GM18858 (cell line): ENCODE data around the gene APOL5.
"Not testable (repeated sequence)": the region's sequence is repeated elsewhere in the genome, so short reads cannot be mapped to it uniquely, and the experiment has no call there.

ENCODE experiments used
- ATAC-seq: cut with Tn5 transposase; IDR thresholded peaks from one replicate; pipeline ENCODE4 v1.9.1; 2021; ENCODE audit not compliant: unreplicated experiment

APOL5 gene

GRCh38 chr22:35717572-35717971 is at the start of gene APOL5:
APOL5 (plus strand) TSS chr22:35717872; CDS start chr22:35717872, 0 bp downstream.
- ATAC-seq: no peak

GRCh38 chr22:35674335-35674734 is 43.3 kb upstream of the APOL5 start:
- ATAC-seq: no peak

- not testable (repeated sequence) for ATAC-seq
Measured at GRCh38 chr22:35676065-35676464, 41.6 kb upstream of the APOL5 start.

GRCh38 chr22:35677460-35678187 is 40.0 kb upstream of the APOL5 start:
- no peak for ATAC-seq

- no peak for ATAC-seq
Measured at GRCh38 chr22:35678836-35679235, 38.8 kb upstream of the APOL5 start.

- ATAC-seq: not testable (repeated sequence)
Measured at GRCh38 chr22:35679492-35679891, 38.2 kb upstream of the APOL5 start.

- no peak for ATAC-seq
Measured at GRCh38 chr22:35681454-35682052, 36.1 kb upstream of the APOL5 start.

DNA sequence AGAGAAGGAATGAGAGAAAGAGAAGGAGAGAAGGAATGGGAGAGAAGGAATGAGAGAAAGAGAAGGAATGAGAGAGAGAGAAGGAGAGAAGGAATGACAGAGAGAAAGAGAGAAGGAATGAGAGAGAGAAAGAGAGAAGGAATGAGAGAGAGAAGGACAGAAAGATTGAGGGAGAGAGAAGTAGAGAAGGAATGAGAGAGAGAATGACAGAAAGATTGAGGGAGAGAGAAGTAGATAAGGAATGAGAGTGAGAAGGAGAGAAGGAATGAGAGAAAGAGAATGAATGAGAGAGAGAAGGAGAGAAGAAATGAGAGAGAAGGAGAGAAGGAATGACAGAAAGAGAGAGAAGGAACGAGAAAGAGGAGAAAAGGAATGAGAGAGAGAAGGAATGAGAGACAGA is 34.1 kb upstream of the APOL5 start:
- no peak for ATAC-seq

DNA sequence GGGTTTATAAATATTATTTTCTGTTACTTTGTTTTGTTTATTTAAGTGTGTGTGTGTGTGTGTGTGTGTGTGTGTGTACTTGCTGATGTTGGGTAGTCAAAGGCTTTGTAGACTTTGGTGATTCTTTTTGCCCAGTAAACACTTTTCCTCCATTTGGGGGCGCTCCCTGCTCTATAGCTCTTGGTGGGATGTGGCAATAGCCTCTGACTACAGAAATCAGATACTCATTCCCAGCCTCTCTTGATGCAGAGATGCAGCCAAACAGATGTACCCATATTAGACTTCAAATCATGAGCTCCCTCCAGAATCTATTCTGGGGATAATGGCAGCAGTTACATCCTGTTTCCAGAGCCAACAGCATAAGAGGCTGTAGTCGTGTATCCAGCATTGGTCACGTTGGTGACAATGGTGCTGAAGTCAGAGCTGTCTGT is 33.4 kb upstream of the APOL5 start:
- ATAC-seq: no peak

- no peak for ATAC-seq
Measured at GRCh38 chr22:35684732-35685131, 32.9 kb upstream of the APOL5 start.

GRCh38 chr22:35685731-35686130 is 31.9 kb upstream of the APOL5 start:
- ATAC-seq: no peak

DNA sequence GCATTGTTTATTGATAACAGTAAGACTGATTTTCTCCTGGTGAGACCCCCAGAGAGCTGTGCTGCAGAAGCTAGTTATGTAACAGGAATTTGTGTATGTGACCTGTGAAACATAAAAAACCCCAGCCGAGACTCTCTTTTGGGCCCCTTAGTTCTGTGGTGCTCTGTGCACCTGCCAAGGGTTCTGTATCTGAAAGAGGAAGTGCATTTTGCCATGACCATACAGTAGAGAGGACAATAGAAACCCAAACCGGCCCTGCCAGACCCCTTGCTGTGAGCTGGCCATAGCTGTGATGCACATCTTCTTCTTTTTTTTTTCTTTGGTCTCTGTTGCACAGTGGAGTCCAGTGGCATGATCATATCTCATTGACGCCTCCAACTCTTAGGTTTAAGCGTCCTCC is 31.4 kb upstream of the APOL5 start:
- ATAC-seq: no peak

GRCh38 chr22:35687461-35687860 is 30.2 kb upstream of the APOL5 start:
- no peak for ATAC-seq

DNA sequence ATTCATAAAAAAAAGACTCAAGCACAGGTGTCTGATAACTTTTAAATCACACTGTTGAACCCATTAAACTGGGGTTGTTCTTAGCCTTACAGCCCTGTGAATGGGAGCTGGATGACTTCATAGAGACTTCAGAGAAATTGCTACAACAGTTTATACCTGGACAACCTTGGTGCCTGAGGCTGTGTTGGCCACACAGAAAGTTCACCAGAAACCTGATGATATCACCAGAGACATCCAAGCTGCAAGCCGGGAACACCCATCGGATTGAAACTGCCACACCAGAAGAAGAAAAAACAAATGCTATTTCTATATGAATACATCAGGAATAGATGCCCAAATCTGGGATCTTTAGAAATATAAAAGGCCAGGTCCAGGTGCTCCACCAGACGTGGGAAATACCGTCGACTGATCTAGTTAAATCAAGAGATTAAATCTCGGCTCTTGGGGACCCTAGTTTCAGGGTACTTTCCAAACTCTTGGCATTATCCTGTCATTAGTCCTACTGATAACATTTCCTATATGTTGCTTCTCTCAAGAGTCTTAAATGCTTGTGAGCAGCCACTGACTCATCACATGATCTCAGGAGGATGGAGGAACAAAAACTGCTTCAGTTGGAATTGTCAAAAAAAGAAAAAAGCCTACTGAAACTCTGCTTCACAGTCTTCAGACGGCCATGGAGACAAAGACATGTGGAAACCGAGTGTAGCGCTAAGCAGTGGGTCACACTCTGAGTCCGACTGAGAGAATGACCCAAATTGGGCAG is 28.6 kb upstream of the APOL5 start:
- ATAC-seq: no peak

GRCh38 chr22:35690001-35690400 is 27.7 kb upstream of the APOL5 start:
- no peak for ATAC-seq

DNA sequence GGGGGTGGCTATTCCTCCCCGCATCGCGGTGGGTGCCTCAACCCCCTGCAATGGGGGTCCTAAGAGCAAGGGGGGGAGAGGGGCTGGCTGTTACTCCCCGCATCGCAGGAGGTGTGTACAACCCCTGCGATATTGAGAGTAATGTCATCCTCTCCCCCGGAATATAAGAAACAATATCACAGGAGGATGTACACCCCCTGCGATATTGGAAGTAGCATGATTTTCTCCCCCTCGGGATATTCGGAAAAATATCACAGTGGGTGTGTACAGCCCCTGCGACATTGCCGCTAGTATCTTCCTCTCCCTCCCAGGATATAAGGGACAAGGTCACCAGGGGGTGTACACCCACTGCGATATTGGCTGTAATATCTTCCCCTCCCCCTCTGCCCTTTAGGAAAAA is 22.5 kb upstream of the APOL5 start:
- no peak for ATAC-seq

DNA sequence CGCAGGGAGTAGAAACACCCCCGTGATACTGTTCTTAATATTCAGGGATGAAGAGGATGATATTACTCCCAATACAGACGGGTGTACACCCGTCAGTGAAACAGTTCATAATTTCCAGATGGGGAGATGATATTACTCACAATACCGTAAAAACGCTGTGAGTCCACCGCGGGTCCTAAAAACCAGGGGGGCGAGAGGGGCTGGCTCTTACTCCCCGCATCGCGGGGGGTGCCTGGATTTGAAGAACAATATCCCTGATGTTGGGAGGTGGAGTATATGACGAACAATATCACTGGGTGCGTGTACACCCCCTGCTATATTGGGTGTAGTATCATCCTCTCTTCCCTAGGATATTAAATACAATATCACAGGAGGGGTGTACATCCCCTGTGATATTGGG is 20.5 kb upstream of the APOL5 start:
- no peak for ATAC-seq

GRCh38 chr22:35699852-35700251 is 17.8 kb upstream of the APOL5 start:
- ATAC-seq: not testable (repeated sequence)

- no peak for ATAC-seq
Measured at GRCh38 chr22:35703861-35704584, 13.6 kb upstream of the APOL5 start.

GRCh38 chr22:35705141-35705540 is 12.5 kb upstream of the APOL5 start:
- ATAC-seq: no peak

- ATAC-seq: no peak
Measured at GRCh38 chr22:35708453-35708852, 9.2 kb upstream of the APOL5 start.
